GM18520 (cell line): ENCODE measurements around the gene NEURL1.

Experiments
- ATAC-seq: cut with Tn5 transposase; IDR thresholded peaks from one replicate; pipeline ENCODE4 v1.9.1; 2021; ENCODE audit not compliant: unreplicated experiment

The NEURL1 gene

DNA sequence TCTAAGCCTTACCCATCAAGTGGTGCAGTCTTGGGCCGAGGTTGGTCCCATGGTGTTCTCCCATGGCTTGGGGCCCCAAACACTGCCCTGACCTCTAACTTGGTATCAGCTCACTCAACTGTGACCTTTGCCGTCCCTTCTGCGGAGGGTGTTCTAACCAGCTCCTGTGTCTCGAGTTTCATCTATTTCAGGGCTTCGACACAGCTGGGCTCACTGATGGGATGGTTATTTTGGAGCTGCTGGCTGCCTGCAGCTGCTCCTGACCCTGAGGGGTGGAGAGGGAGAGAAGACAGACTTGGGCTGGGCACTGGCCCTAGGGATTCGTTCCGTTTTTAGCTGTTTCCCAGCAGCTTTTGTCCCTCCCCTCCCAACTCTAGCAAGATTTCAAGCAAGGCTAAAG lies 86.9 kb downstream of the NEURL1 start:
- no peak for ATAC-seq

DNA sequence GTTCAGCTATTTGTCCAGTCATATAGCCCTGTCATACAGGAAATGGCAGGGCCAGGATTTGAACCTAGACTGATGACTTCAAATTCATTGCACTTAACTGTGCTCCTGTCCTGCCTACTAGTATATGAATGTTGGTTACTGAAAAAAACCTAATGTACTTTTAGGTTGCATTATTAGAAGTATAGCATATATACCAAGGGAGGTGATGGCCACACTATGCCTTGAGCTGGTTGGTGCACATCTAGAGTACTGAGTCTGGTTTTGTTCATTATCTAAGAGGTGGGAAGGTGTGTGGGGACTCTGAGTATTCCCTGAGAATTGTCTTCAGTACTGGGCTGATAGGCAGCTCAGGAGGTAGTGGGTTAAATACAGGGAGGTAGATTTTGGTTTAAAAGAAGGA lies 88.0 kb downstream of the NEURL1 start:
- ATAC-seq: no peak

DNA sequence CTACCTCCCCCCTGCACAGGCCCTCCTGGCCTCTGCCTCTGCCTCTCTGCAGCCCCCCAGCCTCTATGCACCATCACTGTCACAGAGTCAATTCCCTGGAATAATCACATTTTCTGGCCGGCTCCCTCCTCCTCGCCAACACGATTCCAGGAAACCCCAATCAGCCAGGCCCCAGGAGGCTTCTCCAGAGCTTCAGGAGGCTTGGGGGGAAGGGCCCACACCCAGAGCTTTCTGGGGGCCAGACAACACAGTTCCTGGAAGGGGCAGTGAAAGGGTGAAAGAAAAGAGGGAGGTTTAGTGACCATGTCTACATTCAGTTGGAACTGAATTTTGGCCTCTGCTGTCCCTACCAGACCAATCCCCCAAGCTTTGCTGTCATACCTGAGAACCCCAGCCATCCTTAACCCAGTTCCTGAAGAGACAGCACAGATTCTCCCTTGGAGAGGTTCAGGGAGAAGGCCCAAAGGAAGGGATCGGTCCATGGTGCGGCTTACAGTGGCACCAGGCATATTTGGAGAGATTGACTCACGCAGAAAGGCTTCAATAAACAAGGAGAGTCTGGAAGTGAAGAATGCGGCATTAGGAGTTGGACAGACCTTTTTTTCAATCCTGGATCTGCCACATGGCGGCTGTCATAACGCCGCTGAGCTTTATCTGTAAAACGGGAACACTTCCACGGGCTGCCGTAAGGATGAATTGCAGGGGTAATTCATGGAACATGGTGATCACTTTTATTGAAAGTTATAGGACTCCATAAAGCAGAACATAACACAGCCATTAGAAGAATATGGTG lies 89.0 kb downstream of the NEURL1 start:
- ATAC-seq: no peak

DNA sequence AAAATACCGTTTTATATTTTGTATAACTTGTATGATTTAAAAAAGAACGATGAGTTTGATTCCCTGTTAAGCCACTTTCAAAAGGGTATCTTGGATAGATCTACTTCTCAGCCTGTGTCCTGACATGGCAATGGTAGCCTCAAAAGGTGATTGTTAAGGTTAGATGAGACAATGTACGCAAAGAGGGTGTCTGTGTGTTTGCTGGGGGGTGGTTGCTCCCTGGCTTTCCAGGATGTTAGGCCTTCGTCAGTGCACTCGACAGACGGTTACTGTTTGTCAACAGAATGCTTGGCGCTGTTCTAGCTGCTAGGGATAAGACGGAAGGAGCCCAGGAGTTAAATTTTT lies 90.3 kb downstream of the NEURL1 start:
- ATAC-seq: no peak

DNA sequence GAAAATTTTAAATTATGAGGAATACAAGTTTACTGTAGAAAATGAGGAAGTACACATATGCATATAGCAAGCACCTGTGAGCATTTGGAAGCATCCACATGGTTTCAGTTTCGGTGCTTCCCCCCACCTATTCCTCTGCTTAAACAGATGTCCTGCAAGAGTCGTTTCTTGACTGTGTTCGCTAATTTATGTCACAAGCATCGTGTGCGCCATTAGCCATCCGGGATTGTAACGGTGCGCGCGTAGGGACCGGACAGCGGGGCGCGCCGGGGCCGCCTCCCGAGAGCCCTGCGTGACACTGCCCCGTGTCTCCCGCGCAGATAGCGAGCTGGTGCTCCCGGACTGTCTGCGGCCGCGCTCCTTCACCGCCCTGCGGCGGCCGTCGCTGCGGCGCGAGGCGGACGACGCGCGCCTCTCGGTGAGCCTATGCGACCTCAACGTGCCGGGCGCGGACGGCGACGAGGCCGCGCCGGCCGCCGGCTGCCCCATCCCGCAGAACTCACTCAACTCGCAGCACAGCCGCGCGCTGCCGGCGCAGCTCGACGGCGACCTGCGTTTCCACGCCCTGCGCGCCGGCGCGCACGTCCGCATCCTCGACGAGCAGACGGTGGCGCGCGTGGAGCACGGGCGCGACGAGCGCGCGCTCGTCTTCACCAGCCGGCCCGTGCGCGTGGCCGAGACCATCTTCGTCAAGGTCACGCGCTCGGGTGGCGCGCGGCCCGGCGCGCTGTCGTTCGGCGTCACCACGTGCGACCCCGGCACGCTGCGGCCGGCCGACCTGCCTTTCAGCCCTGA lies 90.9 kb downstream of the NEURL1 start:
- ATAC-seq: no peak

DNA sequence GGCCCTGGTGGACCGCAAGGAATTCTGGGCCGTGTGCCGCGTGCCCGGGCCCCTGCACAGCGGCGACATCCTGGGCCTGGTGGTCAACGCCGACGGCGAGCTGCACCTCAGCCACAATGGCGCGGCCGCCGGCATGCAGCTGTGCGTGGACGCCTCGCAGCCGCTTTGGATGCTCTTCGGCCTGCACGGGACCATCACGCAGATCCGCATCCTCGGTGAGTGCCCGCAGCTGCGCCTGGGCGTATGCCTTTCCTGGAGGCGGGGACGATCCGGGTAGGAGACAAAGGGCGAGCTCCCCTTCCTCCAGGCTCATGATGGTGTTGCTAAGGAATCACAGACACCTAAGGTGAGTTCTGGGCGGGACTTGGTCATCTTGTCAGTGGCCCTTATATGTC lies 91.5 kb downstream of the NEURL1 start:
- ATAC-seq: no peak

DNA sequence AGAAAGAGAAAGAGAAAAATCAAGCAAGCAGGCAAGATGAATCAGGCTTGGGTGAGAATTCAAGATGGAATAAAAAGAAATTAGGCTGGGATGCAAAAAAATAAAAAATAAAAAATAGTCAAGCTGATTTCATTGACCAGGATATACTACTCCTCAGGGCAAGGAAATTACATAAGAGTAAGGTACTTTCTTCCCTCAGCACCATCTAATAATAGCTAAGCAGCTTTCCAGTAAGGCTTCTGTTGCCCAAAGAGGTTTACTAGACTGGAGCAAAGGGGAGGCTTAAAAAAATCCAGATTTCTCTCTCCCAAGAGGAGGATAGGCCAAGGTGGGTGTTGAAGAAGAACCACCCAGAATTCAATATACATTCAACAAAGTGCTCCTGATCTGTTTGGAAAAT lies 93.6 kb downstream of the NEURL1 start:
- ATAC-seq: no peak

DNA sequence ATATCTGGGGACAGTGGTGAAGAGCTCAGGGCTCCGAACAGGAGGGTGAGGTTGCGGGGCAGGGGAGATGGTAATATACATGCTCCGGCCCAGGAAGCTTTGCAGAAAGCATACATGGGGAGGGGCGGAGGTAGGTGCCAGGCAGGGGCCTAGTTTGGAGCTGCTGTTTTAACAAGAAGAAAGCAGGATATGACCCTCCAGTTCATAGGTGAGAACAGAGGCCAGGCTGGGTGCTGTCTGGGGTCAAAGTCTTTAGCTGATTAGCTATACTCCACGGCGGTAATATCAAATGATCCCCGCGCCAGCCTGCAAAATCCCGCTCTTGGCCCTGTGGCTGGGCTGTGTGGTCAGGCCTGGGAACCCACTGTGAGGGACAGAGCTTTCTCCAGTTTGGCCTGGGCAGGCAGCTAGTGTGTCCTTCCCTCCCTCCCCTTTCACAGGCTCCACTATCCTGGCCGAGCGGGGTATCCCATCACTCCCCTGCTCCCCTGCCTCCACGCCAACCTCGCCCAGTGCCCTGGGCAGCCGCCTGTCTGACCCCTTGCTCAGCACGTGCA lies 95.6 kb downstream of the NEURL1 start:
- ATAC-seq: no peak

DNA sequence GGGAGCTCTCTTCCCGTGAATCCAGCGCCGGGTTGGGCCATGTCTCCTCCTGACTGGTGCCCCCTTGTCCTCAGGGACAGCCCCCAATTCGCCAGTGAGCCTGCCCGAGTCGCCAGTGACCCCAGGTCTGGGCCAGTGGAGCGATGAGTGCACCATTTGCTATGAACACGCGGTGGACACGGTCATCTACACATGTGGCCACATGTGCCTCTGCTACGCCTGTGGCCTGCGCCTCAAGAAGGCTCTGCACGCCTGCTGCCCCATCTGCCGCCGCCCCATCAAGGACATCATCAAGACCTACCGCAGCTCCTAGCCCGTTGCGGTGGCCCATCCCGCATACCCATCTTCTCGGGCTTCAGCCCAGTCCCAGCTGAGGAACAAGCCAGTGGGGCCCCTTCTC lies 96.6 kb downstream of the NEURL1 start:
- no peak for ATAC-seq

DNA sequence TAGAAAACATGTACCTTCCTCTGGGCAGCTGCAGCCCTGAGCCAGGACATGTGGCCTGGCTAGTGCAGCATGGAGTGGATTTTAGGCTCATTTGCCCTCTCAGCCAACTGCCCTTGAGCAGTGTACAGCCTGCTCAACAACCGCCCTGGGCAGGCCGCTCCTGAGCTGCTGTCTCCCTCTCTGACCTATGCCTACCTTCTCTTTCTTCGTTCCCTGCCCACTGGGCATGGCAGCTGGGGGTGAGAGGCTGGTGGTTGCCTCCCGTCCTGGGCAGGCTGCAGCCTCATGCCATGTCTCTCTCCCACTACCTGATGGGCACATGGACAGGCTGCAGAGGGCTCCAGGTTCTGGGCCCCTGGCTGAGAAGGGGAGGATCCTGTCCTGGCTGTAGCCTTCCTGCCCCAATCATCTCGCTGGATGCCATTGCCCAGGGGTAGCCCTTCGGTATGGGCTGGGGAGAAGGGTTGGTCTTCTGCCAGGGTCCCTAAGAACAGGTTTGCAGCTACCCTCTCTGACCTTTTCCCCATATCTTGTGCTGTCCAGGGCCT lies 97.3 kb downstream of the NEURL1 start:
- no peak for ATAC-seq

DNA sequence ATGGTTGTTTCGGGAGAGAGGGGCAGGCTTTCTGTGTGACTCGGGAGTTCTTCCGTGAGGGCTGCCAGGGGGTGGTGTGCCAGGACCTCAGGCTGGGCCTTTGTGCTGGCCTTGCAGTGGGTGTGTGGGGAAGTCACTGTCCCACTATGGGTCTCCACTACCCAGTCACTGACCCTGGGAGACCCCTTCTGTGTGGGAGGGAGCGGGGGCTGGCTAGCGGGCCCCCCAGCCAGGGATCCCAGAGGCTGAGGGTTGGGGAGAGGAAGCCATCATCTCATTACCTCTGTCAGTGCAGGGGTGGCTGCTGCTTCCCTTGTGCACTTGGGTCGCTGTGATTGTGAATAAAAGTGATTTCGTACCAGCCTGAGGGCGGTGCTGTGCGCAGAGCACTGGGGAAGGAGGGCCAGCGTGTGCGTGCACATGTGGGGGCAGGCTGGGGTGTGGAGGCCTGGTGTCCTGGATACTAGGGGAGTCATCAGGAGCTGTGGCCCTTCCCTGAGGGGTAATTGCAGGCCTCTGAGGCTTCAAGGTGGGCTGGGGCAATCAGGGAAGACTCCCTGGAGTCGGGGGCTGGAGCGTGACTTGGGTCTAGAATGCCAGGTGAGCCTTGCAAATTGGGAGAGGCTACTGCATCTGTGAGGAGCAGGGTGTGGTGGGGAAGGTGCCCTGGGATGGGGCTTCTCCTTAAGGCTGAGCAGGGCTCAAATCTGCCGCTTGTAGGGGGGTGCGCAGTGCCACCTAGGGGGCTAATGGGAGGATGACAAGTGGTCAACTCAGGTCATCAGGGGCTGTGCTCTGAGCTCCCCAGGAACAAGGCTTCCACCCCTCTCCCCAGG lies 98.9 kb downstream of the NEURL1 start:
- no peak for ATAC-seq

DNA sequence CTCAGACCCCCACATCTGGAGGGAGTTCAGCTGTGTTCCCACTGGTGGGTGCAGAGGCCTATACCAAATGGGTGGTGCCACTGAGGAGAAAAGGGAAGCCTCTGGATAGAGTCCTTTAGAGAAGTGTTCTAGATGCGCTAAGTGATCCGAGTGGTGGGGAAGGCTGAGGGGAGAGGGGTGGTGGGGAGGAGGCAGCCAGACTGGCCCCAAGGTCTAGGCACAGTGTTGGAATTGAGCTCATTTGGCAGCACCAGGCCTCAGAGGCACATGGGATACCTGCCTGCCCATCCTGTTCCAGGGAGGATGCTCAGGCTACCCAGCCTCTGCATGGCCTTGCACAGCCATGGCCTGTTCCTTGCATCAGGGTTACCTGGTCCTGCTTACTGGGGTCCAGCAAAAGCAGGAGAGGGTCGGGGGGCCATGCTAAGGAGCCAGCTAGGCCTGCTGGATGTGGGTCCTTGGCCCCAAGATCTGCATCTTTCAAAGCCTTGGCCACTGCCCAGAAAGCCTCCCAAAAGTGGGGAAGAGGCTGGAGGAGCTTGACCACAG lies 99.6 kb downstream of the NEURL1 start:
- ATAC-seq: no peak

DNA sequence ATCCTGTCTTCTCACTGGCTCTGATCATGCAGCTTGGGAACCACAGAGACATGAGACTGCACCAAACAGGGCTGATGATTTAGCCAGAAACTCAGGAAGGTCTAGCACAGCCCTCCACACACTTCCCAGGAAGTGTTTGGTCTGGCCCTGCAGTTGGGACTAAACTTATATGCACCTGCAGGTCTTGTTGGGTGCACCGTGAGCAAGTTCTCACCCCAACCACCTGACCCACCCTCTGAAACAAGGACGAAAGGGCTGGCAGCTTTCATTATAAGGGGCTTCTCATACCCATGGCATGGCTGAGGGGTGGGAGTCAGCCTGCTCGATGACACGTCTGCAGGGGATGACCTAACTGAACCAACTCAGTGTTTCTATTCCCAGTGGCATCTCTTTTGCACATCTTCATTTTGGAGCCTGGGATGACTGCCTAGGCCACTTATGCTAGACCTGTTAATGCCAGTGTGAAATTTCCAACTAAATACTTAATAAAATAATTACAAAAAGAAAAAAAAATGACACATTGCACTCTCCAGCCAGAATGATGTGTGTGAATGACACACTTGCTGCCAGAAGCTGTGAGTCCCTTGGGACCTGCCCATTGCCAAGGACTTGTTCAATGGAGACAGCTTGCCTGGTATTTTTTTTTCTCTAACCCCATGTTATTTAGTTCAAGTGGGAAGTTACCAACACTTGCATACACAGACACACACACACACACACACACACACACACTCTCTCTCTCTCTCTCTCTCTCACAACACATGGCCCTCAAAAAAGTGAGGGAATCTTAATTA lies 102.6 kb downstream of the NEURL1 start:
- no peak for ATAC-seq

DNA sequence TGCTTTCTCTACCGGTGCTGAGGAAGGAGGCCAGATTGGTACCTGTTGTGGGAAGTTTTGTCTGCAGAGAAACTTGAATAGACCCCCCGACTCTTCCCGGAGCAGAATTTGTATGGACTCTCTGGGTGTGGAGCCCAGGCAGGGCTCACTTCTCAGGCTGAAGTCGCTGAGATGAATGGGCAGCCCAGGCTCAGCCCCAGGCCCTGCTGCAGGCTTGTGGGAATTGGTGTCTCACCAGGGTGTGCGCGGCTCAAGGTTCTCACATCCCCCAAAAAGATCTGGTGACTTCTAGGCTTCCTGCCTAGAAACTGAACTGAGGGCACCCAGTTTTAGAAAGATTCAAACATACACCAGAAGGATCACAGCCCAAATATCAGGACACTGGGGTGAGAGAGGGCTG lies 103.5 kb downstream of the NEURL1 start:
- ATAC-seq: no peak

DNA sequence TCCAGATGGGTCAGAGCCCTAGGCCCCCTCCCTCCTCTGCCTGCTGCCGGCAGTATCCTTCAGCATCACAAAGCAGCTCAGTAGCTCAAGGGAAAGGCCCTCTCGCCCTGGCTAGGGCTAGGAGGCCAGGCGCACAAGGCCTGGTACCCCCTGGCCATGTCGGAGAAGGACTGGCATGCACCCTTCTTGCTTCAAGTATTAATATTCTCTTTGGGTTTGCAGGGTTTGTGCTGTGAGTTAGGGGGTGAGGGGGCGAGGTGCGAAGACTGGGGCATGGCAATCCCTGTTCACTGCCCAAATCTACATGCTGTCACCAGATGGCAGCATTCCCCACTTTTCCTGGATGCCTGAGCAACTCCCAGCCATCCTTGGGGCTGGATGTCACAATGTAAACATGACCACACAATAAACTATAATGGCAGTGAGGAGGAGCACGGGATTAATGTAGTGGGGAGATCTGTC lies 105.2 kb downstream of the NEURL1 start:
- ATAC-seq: no peak

DNA sequence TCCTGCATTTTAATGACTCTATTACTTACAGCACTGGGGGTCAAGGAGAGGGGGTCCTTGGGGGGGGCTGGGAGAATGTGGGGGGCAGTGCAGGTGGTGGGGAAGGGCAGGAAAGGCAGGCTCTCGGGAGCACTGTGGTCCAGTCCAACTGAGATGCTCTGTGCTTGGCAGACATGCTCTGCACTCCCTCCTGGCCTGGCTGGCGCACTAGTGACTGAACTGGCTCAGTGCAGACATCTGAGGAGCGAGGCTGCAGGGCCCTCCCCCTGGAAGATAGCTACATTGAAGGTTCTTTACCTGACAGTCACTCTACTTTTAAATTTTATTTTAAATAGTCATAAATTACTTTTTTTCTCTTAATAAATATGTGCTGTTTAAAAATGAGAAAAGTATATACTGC lies 105.7 kb downstream of the NEURL1 start:
- ATAC-seq: no peak

DNA sequence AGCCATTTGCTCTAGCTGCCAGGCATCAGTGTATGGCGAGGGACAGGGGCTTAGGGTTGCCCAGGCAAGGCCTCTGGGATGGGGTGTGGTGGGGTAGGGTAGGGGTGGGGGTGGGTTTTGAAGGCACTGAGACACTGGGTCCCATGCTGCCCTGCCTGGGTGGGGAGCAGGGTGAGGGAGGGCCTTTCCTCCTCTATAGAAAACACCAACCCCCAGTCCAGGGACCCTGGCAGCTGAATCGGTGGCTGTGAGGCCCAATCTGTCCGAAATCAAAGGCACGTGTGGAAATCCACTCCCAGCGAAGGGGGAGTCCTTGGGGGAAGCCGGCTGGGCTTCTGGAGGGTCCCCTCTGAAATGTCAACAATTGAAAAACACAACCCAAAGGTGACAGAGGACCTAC lies 106.4 kb downstream of the NEURL1 start:
- ATAC-seq: no peak

DNA sequence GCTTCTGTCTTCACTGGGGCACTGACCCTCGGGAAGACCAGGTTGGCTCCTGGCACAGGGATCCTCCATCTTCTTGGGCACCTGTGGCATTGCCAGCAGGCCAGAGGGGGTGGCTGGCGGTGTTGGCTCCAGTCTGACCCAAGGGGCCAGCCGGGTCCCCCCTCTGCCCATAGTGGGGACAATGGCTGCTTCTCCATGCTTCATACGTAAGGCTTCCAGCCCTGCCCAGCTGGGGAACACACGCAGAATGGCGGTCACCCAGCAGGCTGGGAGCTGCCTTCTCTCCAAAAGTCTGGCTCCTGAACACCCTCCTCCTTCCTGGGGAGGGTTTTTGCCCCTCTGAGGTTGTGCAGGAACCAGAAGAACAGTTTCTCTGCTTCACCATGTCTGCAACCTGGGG lies 106.8 kb downstream of the NEURL1 start:
- ATAC-seq: no peak

DNA sequence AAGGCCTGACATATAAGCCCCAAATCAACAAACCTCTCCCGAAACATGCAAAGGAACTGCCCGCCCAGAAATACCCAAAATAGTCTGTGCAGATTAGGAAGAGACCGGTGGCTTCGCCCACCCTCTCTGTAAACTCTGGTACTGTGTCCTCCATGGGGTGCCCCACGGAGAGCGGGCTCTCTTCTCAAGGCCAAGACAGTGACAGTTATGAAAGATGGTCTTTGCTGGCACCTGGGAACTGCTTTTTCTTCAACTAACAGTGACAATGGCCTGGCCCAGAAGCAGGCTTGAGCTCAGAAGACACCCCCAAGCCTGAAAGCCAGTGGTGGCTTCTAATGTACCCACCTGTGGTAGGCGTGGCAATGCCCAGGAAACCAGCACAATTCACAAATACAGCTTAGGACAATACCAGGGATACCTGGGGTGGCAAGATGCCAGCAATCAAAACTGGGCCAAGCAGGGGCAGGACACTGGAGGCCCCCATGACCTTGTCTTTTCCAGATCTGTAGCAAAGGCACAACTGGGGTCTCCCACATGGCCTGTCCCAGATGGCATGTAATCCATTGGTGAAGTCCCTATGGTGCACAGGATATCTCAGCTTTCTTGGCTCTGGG lies 107.6 kb downstream of the NEURL1 start:
- no peak for ATAC-seq
